H1 (cell line): ENCODE data around the gene STAG1. TPM values are rescaled to one million over a fixed set of nuclear protein-coding genes. Genes with fewer than 3 reads are reported as not detected.

Experiments
- CTCF ChIA-PET: fragments of 300-600 bp; sonication (Branson Sonifier 250); formaldehyde crosslinking; loops from one replicate; lab custom pipeline; 2021; ENCODE audit not compliant: partially characterized antibody; lab: Charles Lee
- POLR2A ChIA-PET: fragments of 300-600 bp; sonication (Branson Sonifier 250); formaldehyde crosslinking; loops from one replicate; lab custom pipeline; 2021; ENCODE audit warnings: inconsistent platforms; ENCODE audit not compliant: partially characterized antibody; lab: Charles Lee
- DNase-seq, 2 experiments: peaks; one replicate each; pipeline versions ENCODE4 v3.0.0 to v3.0.0-alpha.2; 2010 to 2022; ENCODE audit warnings: low spot score in 2 of 2, low read depth in 1 of 2, mixed read lengths in 1 of 2
- FAIRE-seq: peaks from 2 replicates; lab custom pipeline; 2011; peaks lifted over from hg19 to GRCh38; lab: Jason Lieb, UNC
- H2AFZ ChIP-seq: 2 replicates; pipeline ENCODE4 v1.8.1; 2012; ENCODE audit warnings: low read length, inconsistent platforms
- H2AK5ac ChIP-seq: 2 replicates; pipeline ENCODE4 v1.6.1; 2013; ENCODE audit warnings: low read depth, low read length
- H2BK120ac ChIP-seq: replicated peaks from 2 replicates; pipeline ENCODE3; 2013; ENCODE audit warnings: low read depth, low read length, inconsistent platforms
- H2BK12ac ChIP-seq: 2 replicates; pipeline ENCODE4 v1.6.1; 2013; ENCODE audit warnings: low read depth, low read length
- H2BK15ac ChIP-seq: 2 replicates; pipeline ENCODE4 v1.6.1; 2013; ENCODE audit warnings: low read length
- H2BK20ac ChIP-seq: 2 replicates; pipeline ENCODE4 v1.6.1; 2013; ENCODE audit warnings: low read length
- H2BK5ac ChIP-seq: 2 replicates; pipeline ENCODE4 v1.6.1; 2013; ENCODE audit warnings: low read depth, low read length
- H3K14ac ChIP-seq: 2 replicates; pipeline ENCODE4 v1.6.1; 2013; ENCODE audit warnings: inconsistent platforms; ENCODE audit not compliant: insufficient read length
- H3K18ac ChIP-seq: 2 replicates; pipeline ENCODE4 v1.6.1; 2013; ENCODE audit warnings: low read length; ENCODE audit errors: extremely low read depth
- H3K23ac ChIP-seq: 2 replicates; pipeline ENCODE4 v1.6.1; 2013; ENCODE audit warnings: inconsistent platforms; ENCODE audit not compliant: insufficient read length
- H3K23me2 ChIP-seq: 2 replicates; pipeline ENCODE4 v1.6.1; 2013; ENCODE audit warnings: low read depth, low read length
- H3K27ac ChIP-seq: 2 replicates; pipeline ENCODE4 v1.6.1; 2011; ENCODE audit warnings: low read depth, low read length, inconsistent platforms
- H3K27me3 ChIP-seq, 4 experiments: replicated peaks in 1 of 4; 1 replicate in 1 of 4; 2 replicates in 3 of 4; pipeline versions ENCODE4 v1.6.1 to v1.8.1; 2011 to 2013; ENCODE audit warnings: low read length in 3 of 4, mild to moderate bottlenecking in 3 of 4, inconsistent platforms in 2 of 4, mixed read lengths in 2 of 4, moderate library complexity in 1 of 4; ENCODE audit not compliant: control insufficient read depth in 3 of 4, insufficient read depth in 3 of 4; ENCODE audit errors: extremely low read depth in 1 of 4
- H3K36me3 ChIP-seq, 4 experiments: 2 replicates each; pipeline versions ENCODE4 v1.6.1 to v1.8.1; 2011 to 2013; ENCODE audit warnings: mild to moderate bottlenecking in 4 of 4, low read length in 3 of 4, moderate library complexity in 2 of 4, control low read depth in 1 of 4, inconsistent platforms in 1 of 4; ENCODE audit not compliant: insufficient read depth in 4 of 4, control insufficient read depth in 2 of 4
- H3K4ac ChIP-seq: replicated peaks from 2 replicates; pipeline ENCODE3; 2013; ENCODE audit warnings: low read length, low read depth, mixed read lengths, inconsistent platforms; ENCODE audit not compliant: insufficient read length
- H3K4me1 ChIP-seq, 4 experiments: replicated peaks in 1 of 4; 1 replicate in 1 of 4; 2 replicates in 3 of 4; pipeline versions ENCODE4 v1.6.1 to v1.8.1; 2011 to 2013; ENCODE audit warnings: low read length in 3 of 4, inconsistent platforms in 2 of 4, mixed read lengths in 1 of 4; ENCODE audit not compliant: insufficient read depth in 4 of 4, control insufficient read depth in 3 of 4
- H3K4me2 ChIP-seq, 2 experiments: 2 replicates each; pipeline versions ENCODE4 v1.6.1 to v1.8.1; 2011 to 2013; ENCODE audit warnings: low read depth in 2 of 2, low read length in 2 of 2, control low read depth in 1 of 2, inconsistent platforms in 1 of 2, mild to moderate bottlenecking in 1 of 2; ENCODE audit not compliant: insufficient read depth in 1 of 2
- H3K4me3 ChIP-seq, 4 experiments: fragments of 200-600, 300-600 bp in 1 of 4; sonication (generic), shearing (Covaris generic), sonication (Bioruptor Twin) in 1 of 4; 2 replicates each; pipeline versions ENCODE4 v1.5.1 to v1.8.1; 2011 to 2016; ENCODE audit warnings: low read length in 4 of 4, low read depth in 3 of 4, control low read depth in 2 of 4, inconsistent platforms in 2 of 4, mild to moderate bottlenecking in 2 of 4, mixed read lengths in 1 of 4, moderate library complexity in 1 of 4; ENCODE audit not compliant: insufficient read depth in 2 of 4; ENCODE audit errors: extremely low read depth in 1 of 4
- H3K56ac ChIP-seq: replicated peaks from 2 replicates; pipeline ENCODE3; 2013; ENCODE audit warnings: low read depth, mild to moderate bottlenecking, mixed read lengths, low read length, inconsistent platforms; ENCODE audit not compliant: insufficient read length
- H3K79me1 ChIP-seq: 2 replicates; pipeline ENCODE4 v1.6.1; 2013; ENCODE audit warnings: low read depth, low read length, control low read depth
- H3K79me2 ChIP-seq, 2 experiments: 2 replicates each; pipeline versions ENCODE4 v1.6.1 to v1.8.1; 2012 to 2013; ENCODE audit warnings: low read length in 2 of 2, mild to moderate bottlenecking in 2 of 2, inconsistent platforms in 1 of 2; ENCODE audit not compliant: insufficient read depth in 2 of 2, control insufficient read depth in 1 of 2
- H3K9ac ChIP-seq, 4 experiments: replicated peaks in 1 of 4; 1 replicate in 1 of 4; 2 replicates in 3 of 4; pipeline versions ENCODE4 v1.6.1 to v1.8.1; 2011 to 2013; ENCODE audit warnings: low read depth in 3 of 4, low read length in 3 of 4, control low read depth in 2 of 4, mild to moderate bottlenecking in 2 of 4, moderate library complexity in 2 of 4, inconsistent platforms in 1 of 4; ENCODE audit errors: extremely low read depth in 1 of 4
- H3K9me3 ChIP-seq, 2 experiments: 2 replicates each; pipeline versions ENCODE4 v1.6.1 to v1.8.1; 2012 to 2013; ENCODE audit warnings: mild to moderate bottlenecking in 2 of 2, moderate library complexity in 2 of 2, control low read depth in 1 of 2, inconsistent platforms in 1 of 2, low read depth in 1 of 2, low read length in 1 of 2, mixed read lengths in 1 of 2; ENCODE audit not compliant: insufficient read depth in 2 of 2
- H4K20me1 ChIP-seq, 2 experiments: replicated peaks in 1 of 2; 2 replicates each; pipeline versions ENCODE3 to v1.8.1; 2011 to 2013; ENCODE audit warnings: inconsistent platforms in 2 of 2, low read length in 2 of 2, mild to moderate bottlenecking in 1 of 2; ENCODE audit not compliant: insufficient read depth in 2 of 2, control insufficient read depth in 1 of 2
- H4K5ac ChIP-seq: 2 replicates; pipeline ENCODE4 v1.6.1; 2013; ENCODE audit warnings: low read length, low read depth, mixed read lengths, inconsistent platforms; ENCODE audit not compliant: insufficient read length
- H4K8ac ChIP-seq: 2 replicates; pipeline ENCODE4 v1.8.0; 2013; ENCODE audit warnings: mild to moderate bottlenecking, moderate library complexity, low read length, inconsistent platforms; ENCODE audit not compliant: insufficient read depth; ENCODE audit errors: extremely low read depth
- H4K91ac ChIP-seq: replicated peaks from 2 replicates; pipeline ENCODE3; 2013; ENCODE audit warnings: low read length, mixed read lengths, inconsistent platforms; ENCODE audit not compliant: insufficient read length
- BACH1 ChIP-seq: IDR thresholded peaks from 2 replicates; pipeline ENCODE4 v1.6.1; 2012; ENCODE audit warnings: low read length, improper control_type of control experiment
- CBX5 ChIP-seq: fragments of 300-800, 300-1000 bp; sonication (generic); IDR thresholded peaks from 2 replicates; pipeline ENCODE4 v1.7.1; 2016; ENCODE audit warnings: antibody characterized with exemption, low read length, low read depth
- E2F6 ChIP-seq: IDR thresholded peaks from 2 replicates; pipeline ENCODE4 v1.6.1; 2012; ENCODE audit warnings: inconsistent platforms
- EP300 ChIP-seq, 2 experiments: IDR thresholded peaks; 1 replicate in 1 of 2; 2 replicates in 1 of 2; pipeline ENCODE4 v1.6.1; 2011 to 2012; ENCODE audit warnings: low read depth in 2 of 2, low read length in 2 of 2, mild to moderate bottlenecking in 2 of 2, borderline replicate concordance in 1 of 2, inconsistent platforms in 1 of 2, moderate library complexity in 1 of 2
- POLR2AphosphoS5 ChIP-seq: IDR thresholded peaks from 2 replicates; pipeline ENCODE4 v1.6.1; 2011; ENCODE audit warnings: low read depth, low read length
- POU5F1 ChIP-seq: IDR thresholded peaks from 2 replicates; pipeline ENCODE4 v1.6.1; 2011; ENCODE audit warnings: low read depth, mild to moderate bottlenecking, low read length, moderate library complexity
- RFX5 ChIP-seq: IDR thresholded peaks from 2 replicates; pipeline ENCODE4 v1.6.1; 2011; ENCODE audit warnings: low read depth, low read length, improper control_type of control experiment, borderline replicate concordance
- RNF2 ChIP-seq: fragments of 200-900, 300-1000 bp; sonication (generic); IDR thresholded peaks from 2 replicates; pipeline ENCODE4 v1.7.1; 2016; ENCODE audit warnings: borderline replicate concordance, low read depth, mild to moderate bottlenecking, antibody characterized with exemption, low read length; ENCODE audit not compliant: poor library complexity, severe bottlenecking; ENCODE audit errors: missing control alignments
- RXRA ChIP-seq: IDR thresholded peaks from 2 replicates; pipeline ENCODE4 v1.6.1; 2011; ENCODE audit warnings: low read depth, mild to moderate bottlenecking, low read length, moderate library complexity; ENCODE audit not compliant: insufficient read depth
- SAP30 ChIP-seq: fragments of 300-600 bp; sonication (generic); IDR thresholded peaks from 2 replicates; pipeline ENCODE4 v1.7.1; 2012; ENCODE audit warnings: low read length, moderate library complexity, mild to moderate bottlenecking, inconsistent platforms; ENCODE audit not compliant: insufficient read depth, insufficient replicate concordance
- SP4 ChIP-seq: IDR thresholded peaks from 2 replicates; pipeline ENCODE4 v1.6.1; 2012; ENCODE audit warnings: low read length, inconsistent platforms
- TBP ChIP-seq: IDR thresholded peaks from 2 replicates; pipeline ENCODE4 v1.6.1; 2011; ENCODE audit warnings: low read depth, low read length, improper control_type of control experiment
- WGBS, 2 experiments: shearing (Covaris generic) in 1 of 2; methylation state at CpG; one replicate each; pipeline versions ENCODE4 v1.1.6 to v1.1.7; 2013 to 2015; ENCODE audit warnings: low lambda C conversion rate in 2 of 2, mixed read lengths in 2 of 2, inconsistent platforms in 1 of 2, low coverage in 1 of 2, missing lambda C conversion rate in 1 of 2; ENCODE audit not compliant: insufficient replicate concordance in 2 of 2, insufficient coverage in 1 of 2, insufficient read length in 1 of 2; ENCODE audit errors: extremely low coverage in 1 of 2, missing lambda C conversion rate in 1 of 2; 5-methylcytosine and 5-hydroxymethylcytosine counted together
- polyA plus RNA-seq, 7 experiments: library from polyadenylated mRNA; depleted of rRNA in 3 of 7; stranded (reverse) in 5 of 7; unstranded in 2 of 7; fragments of >200 nt in 5 of 7; fragments of 200-250 nt in 2 of 7; gene quantifications; 1 replicate in 5 of 7; 2 replicates in 1 of 7; 4 replicates in 1 of 7; pipeline versions ENCODE4 v1.2.1 to v1.2.3, GENCODE V29; 2011 to 2013; ENCODE audit warnings: missing spikeins in 2 of 7, mixed read lengths in 2 of 7
- total RNA-seq: library from RNA; stranded (reverse); fragmentation: NEBNext Ultra II Directional; extraction: Animal tissue kit (Norgen Biotek cat#: 25700); gene quantifications from 2 replicates; pipeline ENCODE4 v1.2.1, GENCODE V29; 2021

Gene STAG1
- total and polyA plus RNA-seq, 2 of the 8 experiments (the other 6 are each of a cell fraction or from before 2014, with no cell fraction given) = 4.6 to 23.4 TPM

- Histone ChIP-seq H3K4me2 (no peak overlapping the region), H2BK20ac (no peak overlapping the region), H3K14ac (no peak overlapping the region), H3K27me3 (no peaks in the 10 kb centered on the region), H2AK5ac (no peak overlapping the region), H4K91ac (no peak overlapping the region), H4K8ac (no peak overlapping the region), H3K79me1 (peaks cover 5% of the 10 kb centered on the region; the same call in 1 of the 2 replicates), H4K5ac (no peak overlapping the region), H4K20me1 (no peaks in the 10 kb centered on the region), H3K79me2 (peaks cover 0 to 63% of the 10 kb centered on the region in 2 experiments; a peak in 2 of 4 replicates), H2BK120ac (no peak overlapping the region), H3K9ac (no peak overlapping the region), H2BK5ac (no peak overlapping the region), H3K4me1 (peaks cover 0 to 4% (median 1%) of the 10 kb centered on the region in 4 experiments; a peak in 1 of 7 replicates), H2BK12ac (no peak overlapping the region), H3K4me3 (no peak overlapping the region), H3K36me3 (peaks cover 0 to 9% (median 3%) of the 10 kb centered on the region in 4 experiments; a peak in 2 of 8 replicates), H2AFZ (no peak overlapping the region), H3K27ac (no peak overlapping the region), H3K56ac (no peak overlapping the region), H2BK15ac (no peak overlapping the region), H3K9me3 (peaks cover 15 to 24% of the 10 kb centered on the region in 2 experiments; a peak in 3 of 4 replicates), H3K23ac (no peak overlapping the region), H3K23me2 (no peaks in the 10 kb centered on the region), H3K18ac (no peak overlapping the region), H3K4ac (no peak overlapping the region)
- no peak for DNase-seq
- CTCF ChIA-PET = interaction anchor here (0.7 to 1.7 kb wide), 2 partner anchors 9 to 19 kb away, joined by 3 read pairs; no protein-coding TSS in a partner anchor
- POLR2A ChIA-PET = interaction anchor here (0.8 kb wide), 1 partner anchor 155 kb away, joined by 3 read pairs; no protein-coding TSS in a partner anchor
- TF ChIP-seq POU5F1 (no peak), TBP (no peak), RXRA (no peak), CBX5 (no peak), RNF2 (no peak), E2F6 (no peak), RFX5 (no peak), BACH1 (no peak), EP300 (IDR thresholded peaks at IDR 0.05; ENCODE audit: borderline replicate concordance in 1 of 2, low read depth in 2 of 2, low read length in 2 of 2) (no peak), POLR2AphosphoS5 (no peak), SP4 (no peak), SAP30 (no peak)
- FAIRE-seq = no peak
- 85% methylated on average over 2 of the region's 2 CpGs; no CpG with 5 or more reads in 1 of the 2 experiments for WGBS, 2 experiments
Observed at GRCh38 chr3:136694321-136694720, 57.9 kb downstream of the STAG1 start.
